HEK293 (cell line): ENCODE measurements around the gene ADAMTS13.

Experiments
- CTCF ChIA-PET: fragments of 350-600 bp; formaldehyde crosslinking; extraction: SDS; loops from one replicate; lab custom pipeline; 2021; ENCODE audit warnings: antibody characterized with exemption; lab: Yijun Ruan, JAX
- POLR2A ChIA-PET: fragments of 300-600 bp; formaldehyde crosslinking; extraction: SDS; loops from one replicate; lab custom pipeline; 2020; ENCODE audit warnings: antibody characterized with exemption, inconsistent platforms; lab: Yijun Ruan, JAX
- H3K27ac ChIP-seq: fragments of 200-500 bp; sonication (Bioruptor generic); 2 replicates; pipeline ENCODE4 v1.5.1; 2014; ENCODE audit warnings: low read depth, low read length, control low read depth, inconsistent platforms; ENCODE audit errors: extremely low read depth
- H3K36me3 ChIP-seq, 2 experiments: fragments of 200-500 bp in 1 of 2; sonication (Bioruptor generic) in 1 of 2; 1 replicate in 1 of 2; 2 replicates in 1 of 2; pipeline ENCODE4 v1.5.1; 2014 to 2017; ENCODE audit warnings: inconsistent platforms in 2 of 2, low read length in 2 of 2; ENCODE audit not compliant: control insufficient read depth in 2 of 2, insufficient read depth in 1 of 2
- H3K4me1 ChIP-seq: fragments of 200-500 bp; sonication (Bioruptor generic); 2 replicates; pipeline ENCODE4 v1.5.1; 2014; ENCODE audit warnings: mild to moderate bottlenecking, low read length, inconsistent platforms; ENCODE audit not compliant: control insufficient read depth, insufficient read depth
- H3K4me3 ChIP-seq: 2 replicates; pipeline ENCODE4 v1.5.1; 2011; ENCODE audit warnings: low read depth, mild to moderate bottlenecking, control low read depth, low read length, moderate library complexity
- H3K9me3 ChIP-seq: fragments of 200-500 bp; sonication (Bioruptor generic); 2 replicates; pipeline ENCODE4 v1.5.1; 2014; ENCODE audit warnings: low read depth, low read length, inconsistent platforms; ENCODE audit not compliant: control insufficient read depth, insufficient read depth
- GLI4 ChIP-seq: fragments of 450-650 bp; formaldehyde crosslinking; IDR thresholded peaks from 2 replicates; pipeline ENCODE4 v1.5.1; 2016; ENCODE audit warnings: missing biosample characterization, missing genetic modification characterization
- IKZF3 ChIP-seq: fragments of 450-650 bp; IDR thresholded peaks from 2 replicates; pipeline ENCODE4 v1.5.0; 2018; ENCODE audit warnings: missing biosample characterization, mild to moderate bottlenecking, missing genetic modification characterization, moderate library complexity
- KLF1 ChIP-seq: fragments of 450-650 bp; formaldehyde crosslinking; IDR thresholded peaks from 2 replicates; pipeline ENCODE4 v1.5.1; 2016; ENCODE audit warnings: missing biosample characterization, missing genetic modification characterization
- SCRT1 ChIP-seq: fragments of 450-650 bp; formaldehyde crosslinking; IDR thresholded peaks from 2 replicates; pipeline ENCODE4 v1.5.1; 2016; ENCODE audit warnings: missing biosample characterization, missing genetic modification characterization, borderline replicate concordance
- SETDB1 ChIP-seq: IDR thresholded peaks from one replicate; pipeline ENCODE4 v1.6.1; 2017; ENCODE audit warnings: mild to moderate bottlenecking, low read length, moderate library complexity, mixed read lengths; ENCODE audit not compliant: insufficient read length
- TCF7L2 ChIP-seq: IDR thresholded peaks from 2 replicates; pipeline ENCODE4 v1.6.1; 2011; ENCODE audit warnings: low read depth, mild to moderate bottlenecking, inconsistent platforms, low read length, moderate library complexity, borderline replicate concordance
- ZBTB17 ChIP-seq: fragments of 450-650 bp; formaldehyde crosslinking; IDR thresholded peaks from 2 replicates; pipeline ENCODE4 v1.5.1; 2016; ENCODE audit warnings: missing biosample characterization, missing genetic modification characterization
- ZBTB49 ChIP-seq: fragments of 450-650 bp; formaldehyde crosslinking; IDR thresholded peaks from 2 replicates; pipeline ENCODE4 v1.5.1; 2016; ENCODE audit warnings: missing biosample characterization, missing genetic modification characterization, low read depth
- ZNF132 ChIP-seq: fragments of 450-650 bp; formaldehyde crosslinking; IDR thresholded peaks from 2 replicates; pipeline ENCODE4 v1.5.1; 2017; ENCODE audit warnings: missing biosample characterization, missing genetic modification characterization, borderline replicate concordance
- ZNF140 ChIP-seq: fragments of 450-650 bp; formaldehyde crosslinking; IDR thresholded peaks from 2 replicates; pipeline ENCODE4 v1.5.1; 2016; ENCODE audit warnings: missing biosample characterization, missing genetic modification characterization
- ZNF26 ChIP-seq: fragments of 450-650 bp; formaldehyde crosslinking; IDR thresholded peaks from 2 replicates; pipeline ENCODE4 v1.5.1; 2016; ENCODE audit warnings: missing biosample characterization, missing genetic modification characterization
- ZNF266 ChIP-seq: fragments of 450-650 bp; formaldehyde crosslinking; IDR thresholded peaks from 2 replicates; pipeline ENCODE4 v1.5.1; 2016; ENCODE audit warnings: missing biosample characterization, missing genetic modification characterization, low read depth
- ZNF416 ChIP-seq: fragments of 450-650 bp; formaldehyde crosslinking; IDR thresholded peaks from 2 replicates; pipeline ENCODE4 v1.5.1; 2016; ENCODE audit warnings: missing biosample characterization, missing genetic modification characterization
- ZNF473 ChIP-seq: fragments of 450-650 bp; formaldehyde crosslinking; IDR thresholded peaks from 2 replicates; pipeline ENCODE4 v1.5.1; 2017; ENCODE audit warnings: missing biosample characterization, missing genetic modification characterization
- ZNF510 ChIP-seq: fragments of 450-650 bp; formaldehyde crosslinking; IDR thresholded peaks from 2 replicates; pipeline ENCODE4 v1.5.1; 2018; ENCODE audit warnings: mild to moderate bottlenecking, missing genetic modification characterization, missing biosample characterization; ENCODE audit not compliant: insufficient replicate concordance
- ZNF600 ChIP-seq: fragments of 450-650 bp; formaldehyde crosslinking; IDR thresholded peaks from 2 replicates; pipeline ENCODE4 v1.5.1; 2016; ENCODE audit warnings: missing biosample characterization, missing genetic modification characterization
- ZNF610 ChIP-seq: fragments of 450-650 bp; formaldehyde crosslinking; IDR thresholded peaks from 2 replicates; pipeline ENCODE4 v1.5.1; 2016; ENCODE audit warnings: missing biosample characterization, missing genetic modification characterization, borderline replicate concordance
- ZNF658 ChIP-seq: fragments of 450-650 bp; formaldehyde crosslinking; IDR thresholded peaks from 2 replicates; pipeline ENCODE4; 2016; ENCODE audit warnings: missing biosample characterization, missing genetic modification characterization
- ZNF747 ChIP-seq: fragments of 450-650 bp; formaldehyde crosslinking; IDR thresholded peaks from 2 replicates; pipeline ENCODE4 v1.5.1; 2016; ENCODE audit warnings: missing biosample characterization, missing genetic modification characterization
- ZNF777 ChIP-seq: fragments of 450-650 bp; formaldehyde crosslinking; IDR thresholded peaks from 2 replicates; pipeline ENCODE4 v1.5.1; 2017; ENCODE audit warnings: missing biosample characterization, missing genetic modification characterization, borderline replicate concordance
- TF ChIP-seq, protein P1 (sequence below): fragments of 450-650 bp; formaldehyde crosslinking; IDR thresholded peaks from 2 replicates; pipeline ENCODE4 v1.5.1; 2016; ENCODE audit warnings: missing biosample characterization, missing genetic modification characterization
- TF ChIP-seq, protein P2 (sequence below): fragments of 450-650 bp; formaldehyde crosslinking; IDR thresholded peaks from 2 replicates; pipeline ENCODE4 v1.5.1; 2016; ENCODE audit warnings: missing biosample characterization, missing genetic modification characterization
- TF ChIP-seq, protein P3 (sequence below): fragments of 450-650 bp; formaldehyde crosslinking; IDR thresholded peaks from 2 replicates; pipeline ENCODE4 v1.5.1; 2016; ENCODE audit warnings: missing biosample characterization, missing genetic modification characterization
- TF ChIP-seq, protein P4 (sequence below): IDR thresholded peaks from 2 replicates; pipeline ENCODE4 v1.6.1; 2011; ENCODE audit warnings: mild to moderate bottlenecking, low read depth, low read length, borderline replicate concordance

The ADAMTS13 gene

DNA sequence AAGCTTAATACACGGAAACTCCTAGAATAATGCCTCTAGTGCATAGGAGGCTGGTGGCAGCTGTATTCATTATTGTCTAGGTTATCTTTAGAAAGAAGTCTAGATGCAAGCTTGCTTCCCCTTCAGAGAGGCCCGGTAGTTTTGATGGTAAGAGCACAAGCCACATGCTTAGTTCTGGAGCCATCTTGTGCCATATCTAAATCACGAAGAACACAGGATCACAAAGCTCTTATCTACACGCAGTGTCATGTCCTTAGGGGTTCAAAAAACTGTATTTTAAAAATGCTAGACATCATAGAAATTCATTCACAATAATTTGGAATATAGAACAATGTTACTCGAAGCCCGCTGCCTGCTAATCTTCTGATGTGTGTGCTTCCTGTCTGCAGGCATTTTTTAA lies 43.8 kb downstream of the ADAMTS13 start:
- Histone ChIP-seq H3K9me3 (no peaks in the 10 kb centered on the region), H3K36me3 (peaks cover 0 to 8% of the 10 kb centered on the region in 2 experiments; a peak in 1 of 3 replicates), H3K4me3 (no peak overlapping the region), H3K4me1 (no peaks in the 10 kb centered on the region), H3K27ac (no peak overlapping the region)
- TF ChIP-seq ZNF473 (tag by site-specific recombination) (no peak), ZNF658 (tag by site-specific recombination) (no peak), IKZF3 (tag by site-specific recombination) (no peak), ZBTB17 (tag by site-specific recombination) (no peak), GLI4 (tag by site-specific recombination) (no peak), SCRT1 (tag by site-specific recombination) (no peak)
- TF ChIP-seq, protein P1, sequence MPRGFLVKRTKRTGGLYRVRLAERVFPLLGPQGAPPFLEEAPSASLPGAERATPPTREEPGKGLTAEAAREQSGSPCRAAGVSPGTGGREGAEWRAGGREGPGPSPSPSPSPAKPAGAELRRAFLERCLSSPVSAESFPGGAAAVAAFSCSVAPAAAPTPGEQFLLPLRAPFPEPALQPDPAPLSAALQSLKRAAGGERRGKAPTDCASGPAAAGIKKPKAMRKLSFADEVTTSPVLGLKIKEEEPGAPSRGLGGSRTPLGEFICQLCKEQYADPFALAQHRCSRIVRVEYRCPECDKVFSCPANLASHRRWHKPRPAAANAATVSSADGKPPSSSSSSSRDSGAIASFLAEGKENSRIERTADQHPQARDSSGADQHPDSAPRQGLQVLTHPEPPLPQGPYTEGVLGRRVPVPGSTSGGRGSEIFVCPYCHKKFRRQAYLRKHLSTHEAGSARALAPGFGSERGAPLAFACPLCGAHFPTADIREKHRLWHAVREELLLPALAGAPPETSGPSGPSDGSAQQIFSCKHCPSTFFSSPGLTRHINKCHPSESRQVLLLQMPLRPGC = no peak
- ChIA-PET CTCF (interaction anchor here (1.7 kb wide), 1 partner anchor 20 kb away, joined by 5 read pairs; no protein-coding TSS in a partner anchor), POLR2A (no interaction called here)

GRCh38 chr9:133467101-133467500 lies 44.9 kb downstream of the ADAMTS13 start:
- no peaks in the 10 kb centered on the region for H3K4me1 ChIP-seq
- POLR2A ChIA-PET = no interaction called here
- H3K4me3 ChIP-seq = no peak overlapping the region
- H3K9me3 ChIP-seq = no peaks in the 10 kb centered on the region
- peaks cover 0 to 14% of the 10 kb centered on the region in 2 experiments; a peak in 1 of 3 replicates for H3K36me3 ChIP-seq
- CTCF ChIA-PET = no interaction called here
- no peak overlapping the region for H3K27ac ChIP-seq
- TF ChIP-seq, protein P2, sequence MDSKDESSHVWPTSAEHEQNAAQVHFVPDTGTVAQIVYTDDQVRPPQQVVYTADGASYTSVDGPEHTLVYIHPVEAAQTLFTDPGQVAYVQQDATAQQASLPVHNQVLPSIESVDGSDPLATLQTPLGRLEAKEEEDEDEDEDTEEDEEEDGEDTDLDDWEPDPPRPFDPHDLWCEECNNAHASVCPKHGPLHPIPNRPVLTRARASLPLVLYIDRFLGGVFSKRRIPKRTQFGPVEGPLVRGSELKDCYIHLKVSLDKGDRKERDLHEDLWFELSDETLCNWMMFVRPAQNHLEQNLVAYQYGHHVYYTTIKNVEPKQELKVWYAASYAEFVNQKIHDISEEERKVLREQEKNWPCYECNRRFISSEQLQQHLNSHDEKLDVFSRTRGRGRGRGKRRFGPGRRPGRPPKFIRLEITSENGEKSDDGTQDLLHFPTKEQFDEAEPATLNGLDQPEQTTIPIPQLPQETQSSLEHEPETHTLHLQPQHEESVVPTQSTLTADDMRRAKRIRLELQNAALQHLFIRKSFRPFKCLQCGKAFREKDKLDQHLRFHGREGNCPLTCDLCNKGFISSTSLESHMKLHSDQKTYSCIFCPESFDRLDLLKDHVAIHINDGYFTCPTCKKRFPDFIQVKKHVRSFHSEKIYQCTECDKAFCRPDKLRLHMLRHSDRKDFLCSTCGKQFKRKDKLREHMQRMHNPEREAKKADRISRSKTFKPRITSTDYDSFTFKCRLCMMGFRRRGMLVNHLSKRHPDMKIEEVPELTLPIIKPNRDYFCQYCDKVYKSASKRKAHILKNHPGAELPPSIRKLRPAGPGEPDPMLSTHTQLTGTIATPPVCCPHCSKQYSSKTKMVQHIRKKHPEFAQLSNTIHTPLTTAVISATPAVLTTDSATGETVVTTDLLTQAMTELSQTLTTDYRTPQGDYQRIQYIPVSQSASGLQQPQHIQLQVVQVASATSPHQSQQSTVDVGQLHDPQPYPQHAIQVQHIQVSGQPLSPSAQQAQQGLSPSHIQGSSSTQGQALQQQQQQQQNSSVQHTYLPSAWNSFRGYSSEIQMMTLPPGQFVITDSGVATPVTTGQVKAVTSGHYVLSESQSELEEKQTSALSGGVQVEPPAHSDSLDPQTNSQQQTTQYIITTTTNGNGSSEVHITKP = no peak
- TF ChIP-seq ZNF416 (tag by site-specific recombination) = no peak
- no peak for TF ChIP-seq ZNF266 (tag by site-specific recombination)
- TF ChIP-seq, protein P3, sequence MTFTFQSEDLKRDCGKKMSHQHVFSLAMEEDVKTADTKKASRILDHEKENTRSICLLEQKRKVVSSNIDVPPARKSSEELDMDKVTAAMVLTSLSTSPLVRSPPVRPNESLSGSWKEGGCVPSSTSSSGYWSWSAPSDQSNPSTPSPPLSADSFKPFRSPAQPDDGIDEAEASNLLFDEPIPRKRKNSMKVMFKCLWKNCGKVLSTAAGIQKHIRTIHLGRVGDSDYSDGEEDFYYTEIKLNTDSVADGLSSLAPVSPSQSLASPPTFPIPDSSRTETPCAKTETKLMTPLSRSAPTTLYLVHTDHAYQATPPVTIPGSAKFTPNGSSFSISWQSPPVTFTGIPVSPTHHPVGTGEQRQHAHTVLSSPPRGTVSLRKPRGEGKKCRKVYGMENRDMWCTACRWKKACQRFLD (tag by site-specific recombination) = no peak
- TF ChIP-seq ZNF510 (tag by site-specific recombination) = no peak
- no peak for TF ChIP-seq ZNF777 (tag by site-specific recombination)
- TF ChIP-seq ZBTB49 (tag by site-specific recombination) = no peak
- TF ChIP-seq ZNF132 (tag by site-specific recombination) = no peak
- no peak for TF ChIP-seq ZNF140
- no peak for TF ChIP-seq ZNF610 (tag by site-specific recombination)
- no peak for TF ChIP-seq ZNF747 (tag by site-specific recombination)
- no peak for TF ChIP-seq SETDB1
- no peak for TF ChIP-seq ZNF26
- TF ChIP-seq TCF7L2 = no peak
- TF ChIP-seq, protein P4, sequence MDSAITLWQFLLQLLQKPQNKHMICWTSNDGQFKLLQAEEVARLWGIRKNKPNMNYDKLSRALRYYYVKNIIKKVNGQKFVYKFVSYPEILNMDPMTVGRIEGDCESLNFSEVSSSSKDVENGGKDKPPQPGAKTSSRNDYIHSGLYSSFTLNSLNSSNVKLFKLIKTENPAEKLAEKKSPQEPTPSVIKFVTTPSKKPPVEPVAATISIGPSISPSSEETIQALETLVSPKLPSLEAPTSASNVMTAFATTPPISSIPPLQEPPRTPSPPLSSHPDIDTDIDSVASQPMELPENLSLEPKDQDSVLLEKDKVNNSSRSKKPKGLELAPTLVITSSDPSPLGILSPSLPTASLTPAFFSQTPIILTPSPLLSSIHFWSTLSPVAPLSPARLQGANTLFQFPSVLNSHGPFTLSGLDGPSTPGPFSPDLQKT = no peak
- no peak for TF ChIP-seq KLF1 (tag by site-specific recombination)
- no peak for TF ChIP-seq ZNF600 (tag by site-specific recombination)
